Fibroblast of pulmonary artery (primary cell): ENCODE results near the gene KIF16B.

Source experiments
- DNase-seq: peaks from one replicate; pipeline ENCODE4 v3.0.0-alpha.2; 2010; ENCODE audit warnings: low read depth
- H3K4me3 ChIP-seq: replicated peaks from 2 replicates; pipeline ENCODE4 v1.5.1; 2011; ENCODE audit warnings: low read depth, mild to moderate bottlenecking, control low read depth, low read length, moderate library complexity
- CTCF ChIP-seq: IDR thresholded peaks from 2 replicates; pipeline ENCODE4 v1.5.1; 2011; ENCODE audit warnings: mild to moderate bottlenecking, control low read depth, low read length, inconsistent platforms; ENCODE audit errors: missing control alignments

The KIF16B gene

GRCh38 chr20:16516794-16517193 lies 56.5 kb downstream of the KIF16B start:
- DNase-seq, result no peak
- no peak for TF ChIP-seq CTCF
- no peak overlapping the region for H3K4me3 ChIP-seq

GRCh38 chr20:16515046-16515445 lies 58.2 kb downstream of the KIF16B start:
- no peak for DNase-seq
- no peak overlapping the region for H3K4me3 ChIP-seq
- TF ChIP-seq CTCF, result no peak

- TF ChIP-seq CTCF, result no peak
- no peak for DNase-seq
- H3K4me3 ChIP-seq, result no peak overlapping the region
These were observed 59.1 kb downstream of the KIF16B start for GRCh38 chr20:16514140-16514539.

- no peak for TF ChIP-seq CTCF
- DNase-seq, result no peak
- H3K4me3 ChIP-seq, result no peak overlapping the region
These were observed 67.4 kb downstream of the KIF16B start for GRCh38 chr20:16505894-16506293.

GRCh38 chr20:16501301-16501700 lies 71.9 kb downstream of the KIF16B start:
- DNase-seq, result no peak
- no peak for TF ChIP-seq CTCF
- H3K4me3 ChIP-seq, result no peak overlapping the region

- DNase-seq, result no peak
- TF ChIP-seq CTCF, result no peak
- H3K4me3 ChIP-seq, result no peak overlapping the region
These were observed 73.1 kb downstream of the KIF16B start for GRCh38 chr20:16500197-16500596.

GRCh38 chr20:16498526-16499253 lies 74.6 kb downstream of the KIF16B start:
- DNase-seq, result no peak
- TF ChIP-seq CTCF, result no peak
- no peak overlapping the region for H3K4me3 ChIP-seq
